Thymus (tissue), 11 donors: Measurements from ENCODE around the gene STT3B. TPM values are rescaled to one million over a fixed set of nuclear protein-coding genes. Genes with fewer than 3 reads are reported as not detected.

ENCODE experiments used
- DNase-seq, 9 donors: peaks; one replicate each; pipeline ENCODE4 v3.0.0-alpha.2; 2013; ENCODE audit warnings: low spot score in 9 of 9, low read depth in 6 of 9, missing footprints in 1 of 9
- H3K27ac ChIP-seq, 2 donors: one replicate each; pipeline ENCODE4 v1.5.1; 2013; ENCODE audit warnings: control low read depth in 1 of 2, low read depth in 1 of 2, low read length in 1 of 2, mild to moderate bottlenecking in 1 of 2, moderate library complexity in 1 of 2
- H3K27me3 ChIP-seq, 2 donors: one replicate each; pipeline ENCODE4 v1.5.1; 2013; ENCODE audit warnings: low read length in 1 of 2; ENCODE audit not compliant: control insufficient read depth in 2 of 2, insufficient read depth in 1 of 2
- H3K36me3 ChIP-seq, 2 donors: one replicate each; pipeline ENCODE4 v1.5.1; 2013; ENCODE audit warnings: low read length in 1 of 2, mild to moderate bottlenecking in 1 of 2, moderate library complexity in 1 of 2; ENCODE audit not compliant: control insufficient read depth in 2 of 2, insufficient read depth in 2 of 2
- H3K4me1 ChIP-seq, 2 donors: one replicate each; pipeline ENCODE4 v1.5.1; 2013; ENCODE audit warnings: low read length in 2 of 2; ENCODE audit not compliant: control insufficient read depth in 2 of 2, insufficient read depth in 2 of 2
- H3K4me3 ChIP-seq, 2 donors: one replicate each; pipeline ENCODE4 v1.5.1; 2013; ENCODE audit warnings: low read length in 2 of 2, control low read depth in 1 of 2, mild to moderate bottlenecking in 1 of 2
- H3K9me3 ChIP-seq, 2 donors: one replicate each; pipeline ENCODE4 v1.5.1; 2013; ENCODE audit warnings: low read length in 1 of 2, mild to moderate bottlenecking in 1 of 2; ENCODE audit not compliant: control insufficient read depth in 2 of 2, insufficient read depth in 1 of 2
- WGBS: extraction: QIAGEN DNeasy Blood & Tissue Kit; methylation state at CpG from one replicate; pipeline ENCODE4 v1.1.7; 2013; 5-methylcytosine and 5-hydroxymethylcytosine counted together
- polyA plus RNA-seq: library from polyadenylated mRNA; stranded (reverse); fragments of 200-250 nt; gene quantifications from one replicate; pipeline ENCODE4 v1.2.3, GENCODE V29; 2013
- total RNA-seq: library from RNA; stranded (reverse); fragments of 120-200 nt; gene quantifications from one replicate; pipeline ENCODE4 v1.2.4, GENCODE V29; 2013
- donor health status: healthy.

STT3B gene
- total and polyA plus RNA-seq, 2 donors = 84.8 to 102 TPM

GRCh38 chr3:31613654-31614053, 80.9 kb downstream of the STT3B start:
- no peaks in the 10 kb centered on the region for H3K9me3 ChIP-seq
- H3K36me3 ChIP-seq = peaks cover 0 to 16% of the 10 kb centered on the region in 2 donors
- H3K27ac ChIP-seq = no peak overlapping the region
- H3K27me3 ChIP-seq = no peaks in the 10 kb centered on the region
- no peak for DNase-seq
- no peaks in the 10 kb centered on the region for H3K4me1 ChIP-seq
- 98% methylated on average over 4 of the region's 4 CpGs for WGBS
- H3K4me3 ChIP-seq = no peak overlapping the region

- Histone ChIP-seq H3K27me3 (no peaks in the 10 kb centered on the region), H3K36me3 (peaks cover 0 to 20% of the 10 kb centered on the region in 2 donors), H3K27ac (no peak overlapping the region), H3K4me3 (no peak overlapping the region), H3K9me3 (no peaks in the 10 kb centered on the region), H3K4me1 (no peaks in the 10 kb centered on the region)
- 95% methylated on average over 5 of the region's 5 CpGs for WGBS
- DNase-seq = no peak
Measured at GRCh38 chr3:31614162-31614921, 81.6 kb downstream of the STT3B start.

GRCh38 chr3:31615071-31615875, 82.5 kb downstream of the STT3B start:
- no peak overlapping the region for H3K4me3 ChIP-seq
- no peaks in the 10 kb centered on the region for H3K27me3 ChIP-seq
- DNase-seq = no peak
- H3K4me1 ChIP-seq = no peaks in the 10 kb centered on the region
- H3K36me3 ChIP-seq = peaks cover 0 to 20% of the 10 kb centered on the region in 2 donors
- no peak overlapping the region for H3K27ac ChIP-seq
- WGBS = 94% methylated on average over 4 of the region's 4 CpGs
- H3K9me3 ChIP-seq = no peaks in the 10 kb centered on the region

- Histone ChIP-seq H3K9me3 (no peaks in the 10 kb centered on the region), H3K27ac (no peak overlapping the region), H3K4me3 (no peak overlapping the region), H3K36me3 (peaks cover 0 to 29% of the 10 kb centered on the region in 2 donors), H3K4me1 (no peaks in the 10 kb centered on the region), H3K27me3 (no peaks in the 10 kb centered on the region)
- no peak for DNase-seq
- WGBS = 97% methylated on average over 2 of the region's 2 CpGs
Measured at GRCh38 chr3:31616711-31617110, 84.0 kb downstream of the STT3B start.

- no peaks in the 10 kb centered on the region for H3K4me1 ChIP-seq
- H3K36me3 ChIP-seq = peaks cover 7 to 51% of the 10 kb centered on the region in 2 donors
- WGBS = 94% methylated on average over 1 of the region's 1 CpG
- H3K9me3 ChIP-seq = no peaks in the 10 kb centered on the region
- DNase-seq = no peak
- H3K27me3 ChIP-seq = no peaks in the 10 kb centered on the region
- no peak overlapping the region for H3K4me3 ChIP-seq
- H3K27ac ChIP-seq = no peak overlapping the region
Measured at GRCh38 chr3:31620656-31621055, 87.9 kb downstream of the STT3B start.

- DNase-seq = no peak
- Histone ChIP-seq H3K36me3 (peaks cover 7 to 58% of the 10 kb centered on the region in 2 donors), H3K27me3 (no peaks in the 10 kb centered on the region), H3K4me3 (no peak overlapping the region), H3K9me3 (no peaks in the 10 kb centered on the region), H3K4me1 (no peaks in the 10 kb centered on the region), H3K27ac (no peak overlapping the region)
- 87% methylated on average over 3 of the region's 3 CpGs for WGBS
Measured at GRCh38 chr3:31621314-31621713, 88.6 kb downstream of the STT3B start.

GRCh38 chr3:31622636-31623288, 90.0 kb downstream of the STT3B start:
- Histone ChIP-seq H3K36me3 (peaks cover 11 to 67% of the 10 kb centered on the region in 2 donors), H3K4me1 (no peaks in the 10 kb centered on the region), H3K9me3 (no peaks in the 10 kb centered on the region), H3K27me3 (no peaks in the 10 kb centered on the region), H3K27ac (no peak overlapping the region), H3K4me3 (no peak overlapping the region)
- WGBS = 94% methylated on average over 4 of the region's 4 CpGs
- no peak for DNase-seq

GRCh38 chr3:31624083-31624709, 91.5 kb downstream of the STT3B start:
- WGBS = 98% methylated on average over 6 of the region's 6 CpGs
- Histone ChIP-seq H3K4me3 (no peak overlapping the region), H3K27ac (no peak overlapping the region), H3K9me3 (no peaks in the 10 kb centered on the region), H3K27me3 (no peaks in the 10 kb centered on the region), H3K4me1 (no peaks in the 10 kb centered on the region), H3K36me3 (peaks cover 11 to 63% of the 10 kb centered on the region in 2 donors)
- DNase-seq = no peak
